H1 (cell line): ENCODE data around the gene DCAF12L1. TPM values are rescaled to one million over a fixed set of nuclear protein-coding genes. Genes with fewer than 3 reads are reported as not detected.

Source experiments
- BCL11A ChIP-seq, 2 experiments: IDR thresholded peaks; one replicate each; pipeline ENCODE4 v1.6.1; 2011; ENCODE audit warnings: low read depth in 2 of 2, low read length in 2 of 2, mild to moderate bottlenecking in 2 of 2
- BRCA1 ChIP-seq: IDR thresholded peaks from 2 replicates; pipeline ENCODE4 v1.6.1; 2012; ENCODE audit warnings: low read depth, low read length, improper control_type of control experiment
- CHD2 ChIP-seq: IDR thresholded peaks from 2 replicates; pipeline ENCODE4 v1.6.1; 2012; ENCODE audit warnings: low read length, improper control_type of control experiment
- CHD7 ChIP-seq: fragments of 300-600 bp; sonication (generic); IDR thresholded peaks from 2 replicates; pipeline ENCODE4 v1.7.1; 2012; ENCODE audit warnings: low read length, moderate library complexity, mild to moderate bottlenecking, inconsistent platforms; ENCODE audit not compliant: insufficient replicate concordance
- EZH2 ChIP-seq: fragments of 200-600 bp; sonication (generic); IDR thresholded peaks from 2 replicates; pipeline ENCODE4 v1.7.1; 2012; ENCODE audit warnings: low read depth, mild to moderate bottlenecking, moderate library complexity, low read length, inconsistent platforms; ENCODE audit not compliant: severe bottlenecking
- FOSL1 ChIP-seq: IDR thresholded peaks from 2 replicates; pipeline ENCODE4 v1.6.1; 2011; ENCODE audit warnings: mild to moderate bottlenecking, low read depth, low read length, moderate library complexity; ENCODE audit not compliant: insufficient read depth
- HDAC6 ChIP-seq: IDR thresholded peaks from one replicate; pipeline ENCODE4 v1.7.1; 2012; ENCODE audit warnings: low read depth, mild to moderate bottlenecking, inconsistent platforms, low read length, moderate library complexity
- MAFK ChIP-seq: IDR thresholded peaks from 2 replicates; pipeline ENCODE4 v1.6.1; 2012; ENCODE audit warnings: low read depth, mild to moderate bottlenecking, improper control_type of control experiment, low read length
- POLR2AphosphoS5 ChIP-seq: IDR thresholded peaks from 2 replicates; pipeline ENCODE4 v1.6.1; 2011; ENCODE audit warnings: low read depth, low read length
- RBBP5 ChIP-seq: IDR thresholded peaks from 2 replicates; pipeline ENCODE4 v1.7.1; 2012; ENCODE audit warnings: low read depth, mild to moderate bottlenecking, inconsistent platforms, low read length, moderate library complexity, borderline replicate concordance
- SAP30 ChIP-seq: fragments of 300-600 bp; sonication (generic); IDR thresholded peaks from 2 replicates; pipeline ENCODE4 v1.7.1; 2012; ENCODE audit warnings: low read length, moderate library complexity, mild to moderate bottlenecking, inconsistent platforms; ENCODE audit not compliant: insufficient read depth, insufficient replicate concordance
- SIX5 ChIP-seq: IDR thresholded peaks from 2 replicates; pipeline ENCODE4 v1.6.1; 2011; ENCODE audit warnings: mild to moderate bottlenecking, low read depth, low read length
- TEAD4 ChIP-seq: IDR thresholded peaks from 2 replicates; pipeline ENCODE4 v1.6.1; 2012; ENCODE audit warnings: low read depth, low read length, inconsistent platforms, mixed read lengths
- polyA plus RNA-seq, 7 experiments: library from polyadenylated mRNA; depleted of rRNA in 3 of 7; stranded (reverse) in 5 of 7; unstranded in 2 of 7; fragments of >200 nt in 5 of 7; fragments of 200-250 nt in 2 of 7; gene quantifications; 1 replicate in 5 of 7; 2 replicates in 1 of 7; 4 replicates in 1 of 7; pipeline versions ENCODE4 v1.2.1 to v1.2.3, GENCODE V29; 2011 to 2013; ENCODE audit warnings: missing spikeins in 2 of 7, mixed read lengths in 2 of 7
- total RNA-seq: library from RNA; stranded (reverse); fragmentation: NEBNext Ultra II Directional; extraction: Animal tissue kit (Norgen Biotek cat#: 25700); gene quantifications from 2 replicates; pipeline ENCODE4 v1.2.1, GENCODE V29; 2021

Gene DCAF12L1
- total and polyA plus RNA-seq, 2 of the 8 experiments (the other 6 are each of a cell fraction or from before 2014, with no cell fraction given), result 0.27 to 5.3 TPM

- TF ChIP-seq CHD7 (no peak), TEAD4 (no peak), FOSL1 (no peak), BRCA1 (no peak), POLR2AphosphoS5 (no peak), BCL11A (IDR thresholded peaks at IDR 0.05; ENCODE audit: low read depth in 2 of 2, low read length in 2 of 2) (no peak), EZH2 (no peak), HDAC6 (no peak), RBBP5 (no peak), CHD2 (no peak), MAFK (no peak), SAP30 (no peak), SIX5 (no peak)
These were observed 1.8 kb downstream of the DCAF12L1 start (continued) for GRCh38 chrX:126550816-126551215.
